MM.1S (cell line): ENCODE results near the gene ENOPH1.

Source experiments
- EZH2 ChIP-seq: fragments of 300-600 bp; sonication (generic); optimal IDR thresholded peaks from 2 replicates; pipeline ENCODE3; 2017; ENCODE audit warnings: low read depth, mild to moderate bottlenecking, antibody characterized with exemption, low read length, mixed read lengths
- EZH2phosphoT487 ChIP-seq: fragments of 300-600 bp; sonication (generic); IDR thresholded peaks from 2 replicates; pipeline ENCODE4 v1.6.1; 2018; ENCODE audit warnings: antibody characterized with exemption, low read length
- TF ChIP-seq, protein P1 (sequence below): fragments of 300-600 bp; sonication (generic); IDR thresholded peaks from 2 replicates; pipeline ENCODE4 v1.5.1; 2016; ENCODE audit warnings: antibody characterized with exemption, low read length, mixed read lengths

DNA sequence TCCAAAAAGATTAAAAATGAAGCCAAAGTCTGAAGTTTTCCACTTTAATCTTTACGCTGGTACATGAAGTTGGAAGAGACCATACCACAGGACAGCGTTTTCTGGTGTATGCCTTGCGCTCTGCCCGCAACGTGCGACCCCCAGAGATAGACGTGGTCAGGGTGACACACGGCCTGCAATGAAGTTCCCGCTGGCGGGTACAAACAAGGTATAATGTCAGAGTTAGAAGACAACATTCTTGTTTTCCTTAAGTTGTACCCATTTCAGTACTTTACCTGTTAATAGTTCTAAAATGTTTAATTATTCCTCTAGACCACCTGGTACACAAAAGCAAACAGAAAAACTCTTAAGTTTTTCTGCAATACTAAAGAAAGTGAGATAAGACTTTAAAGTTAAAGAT, 4.9 kb upstream of the ENOPH1 start:
- TF ChIP-seq, protein P1, sequence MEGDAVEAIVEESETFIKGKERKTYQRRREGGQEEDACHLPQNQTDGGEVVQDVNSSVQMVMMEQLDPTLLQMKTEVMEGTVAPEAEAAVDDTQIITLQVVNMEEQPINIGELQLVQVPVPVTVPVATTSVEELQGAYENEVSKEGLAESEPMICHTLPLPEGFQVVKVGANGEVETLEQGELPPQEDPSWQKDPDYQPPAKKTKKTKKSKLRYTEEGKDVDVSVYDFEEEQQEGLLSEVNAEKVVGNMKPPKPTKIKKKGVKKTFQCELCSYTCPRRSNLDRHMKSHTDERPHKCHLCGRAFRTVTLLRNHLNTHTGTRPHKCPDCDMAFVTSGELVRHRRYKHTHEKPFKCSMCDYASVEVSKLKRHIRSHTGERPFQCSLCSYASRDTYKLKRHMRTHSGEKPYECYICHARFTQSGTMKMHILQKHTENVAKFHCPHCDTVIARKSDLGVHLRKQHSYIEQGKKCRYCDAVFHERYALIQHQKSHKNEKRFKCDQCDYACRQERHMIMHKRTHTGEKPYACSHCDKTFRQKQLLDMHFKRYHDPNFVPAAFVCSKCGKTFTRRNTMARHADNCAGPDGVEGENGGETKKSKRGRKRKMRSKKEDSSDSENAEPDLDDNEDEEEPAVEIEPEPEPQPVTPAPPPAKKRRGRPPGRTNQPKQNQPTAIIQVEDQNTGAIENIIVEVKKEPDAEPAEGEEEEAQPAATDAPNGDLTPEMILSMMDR, result no peak
- TF ChIP-seq EZH2phosphoT487 (no peak), EZH2 (no peak)
